Body of pancreas (tissue), 4 donors: ENCODE results near the gene PGBD1.

Experiments used
- CTCF ChIP-seq, 7 experiments: fragments of 450-650 bp in 4 of 7; fragments of 200-600 bp in 3 of 7; sonication (generic) in 3 of 7; IDR thresholded peaks; one replicate each; pipeline ENCODE4 v1.5.1; 2016 to 2019; ENCODE audit warnings: antibody characterized with exemption in 7 of 7
- POLR2A ChIP-seq, 3 donors: fragments of 450-650 bp; IDR thresholded peaks; one replicate each; pipeline ENCODE4 v1.6.1; 2016; ENCODE audit warnings: antibody characterized with exemption in 3 of 3, mild to moderate bottlenecking in 2 of 3

GRCh38 chr6:28330041-28330440, 48.7 kb downstream of the PGBD1 start:
- no peak for TF ChIP-seq CTCF (IDR thresholded peaks at IDR 0.05)
- TF ChIP-seq POLR2A (IDR thresholded peaks at IDR 0.05) = no peak
